Ishikawa (cell line): ENCODE data around the gene ASPSCR1.

Source experiments
- CEBPB ChIP-seq: IDR thresholded peaks from 2 replicates; pipeline ENCODE4 v1.6.1; 2012
- CREB1 ChIP-seq: IDR thresholded peaks from 2 replicates; pipeline ENCODE4 v1.6.1; 2012; ENCODE audit warnings: low read depth
- EGR1 ChIP-seq: IDR thresholded peaks from 2 replicates; pipeline ENCODE4 v1.6.1; 2012
- EP300 ChIP-seq: IDR thresholded peaks from 2 replicates; pipeline ENCODE4 v1.6.1; 2012; ENCODE audit warnings: borderline replicate concordance
- REST ChIP-seq: IDR thresholded peaks from 2 replicates; pipeline ENCODE4 v1.6.1; 2012; ENCODE audit warnings: low read depth, mild to moderate bottlenecking
- TAF1 ChIP-seq: IDR thresholded peaks from 2 replicates; pipeline ENCODE4 v1.6.1; 2012; ENCODE audit warnings: low read depth, mild to moderate bottlenecking
- TEAD4 ChIP-seq: IDR thresholded peaks from 2 replicates; pipeline ENCODE4 v1.6.1; 2012
- USF1 ChIP-seq: IDR thresholded peaks from 2 replicates; pipeline ENCODE4 v1.6.1; 2012
- YY1 ChIP-seq: IDR thresholded peaks from 2 replicates; pipeline ENCODE4 v1.6.1; 2012; ENCODE audit warnings: low read depth

GRCh38 chr17:81948635-81949378, 28.6 kb upstream of the ASPSCR1 start:
- TF ChIP-seq USF1 (no peak), CREB1 (no peak), CEBPB (no peak), EGR1 (no peak), REST (no peak), YY1 (no peak), TAF1 (no peak), EP300 (no peak), TEAD4 (no peak)
